HepG2 (cell line): ENCODE measurements around the gene LYST. TPM values are rescaled to one million over a fixed set of nuclear protein-coding genes. Genes with fewer than 3 reads are reported as not detected.

Experiments used
- FLYWCH1 ChIP-seq: sonication (generic); formaldehyde crosslinking; IDR thresholded peaks from 2 replicates; pipeline ENCODE4 v1.8.1; 2023; ENCODE audit warnings: mild to moderate bottlenecking, missing genetic modification reagents
- HBP1 ChIP-seq: IDR thresholded peaks from 2 replicates; pipeline ENCODE4 v1.6.1; 2016; ENCODE audit warnings: low read depth, control low read depth
- JARID2 ChIP-seq: sonication (generic); formaldehyde crosslinking; IDR thresholded peaks from 2 replicates; pipeline ENCODE4 v1.8.1; 2023; ENCODE audit warnings: missing genetic modification reagents, inconsistent platforms; ENCODE audit not compliant: insufficient replicate concordance
- KMT2A ChIP-seq: sonication (generic); formaldehyde crosslinking; IDR thresholded peaks from 2 replicates; pipeline ENCODE4 v1.4.0; 2020; ENCODE audit warnings: missing genetic modification reagents
- PRPF4 ChIP-seq: fragments of 200-400 bp; formaldehyde crosslinking; IDR thresholded peaks from 2 replicates; pipeline ENCODE4 v1.6.1; 2016; ENCODE audit warnings: low read length, low read depth; ENCODE audit not compliant: poor library complexity, severe bottlenecking
- SMC3 ChIP-seq: IDR thresholded peaks from 2 replicates; pipeline ENCODE4 v1.6.1; 2011; ENCODE audit warnings: low read length, improper control_type of control experiment
- STAT6 ChIP-seq: sonication (generic); formaldehyde crosslinking; IDR thresholded peaks from 2 replicates; pipeline ENCODE4 v1.4.0; 2020; ENCODE audit warnings: missing genetic modification reagents, mild to moderate bottlenecking, borderline replicate concordance
- ZFY ChIP-seq: sonication (generic); formaldehyde crosslinking; IDR thresholded peaks from 2 replicates; pipeline ENCODE4 v1.4.0; 2020; ENCODE audit warnings: missing genetic modification reagents
- ZNF20 ChIP-seq: sonication (generic); formaldehyde crosslinking; IDR thresholded peaks from 2 replicates; pipeline ENCODE4 v1.4.0; 2020; ENCODE audit warnings: mild to moderate bottlenecking, moderate library complexity, missing genetic modification reagents
- polyA plus RNA-seq, 8 experiments: library from polyadenylated mRNA; depleted of rRNA in 3 of 8; stranded (reverse) in 7 of 8; unstranded in 1 of 8; fragments of >200 nt; fragmentation: Illumina TruSeq in 4 of 8; extraction: Trizol in 4 of 8; gene quantifications; 2 replicates each; pipeline versions ENCODE4 v1.2.1 to v1.2.3, GENCODE V29; 2011 to 2016; ENCODE audit warnings: low read depth in 4 of 8, missing spikeins in 1 of 8, mixed read lengths in 1 of 8; ENCODE audit not compliant: insufficient read depth in 1 of 8
- total RNA-seq, 5 experiments: library from RNA; depleted of rRNA; stranded (reverse); fragments of >200 nt; fragmentation: Illumina TruSeq; extraction: Trizol; gene quantifications; 2 replicates each; pipeline ENCODE4 v1.2.3, GENCODE V29; 2016; ENCODE audit warnings: low read depth in 1 of 5
- TF ChIP-seq, protein P1 (sequence below), 2 experiments: fragments of 450-650 bp in 1 of 2; sonication (generic) in 1 of 2; formaldehyde crosslinking in 1 of 2; IDR thresholded peaks; 2 replicates each; pipeline versions ENCODE4 v1.6.1 to v1.8.0; 2016 to 2022; ENCODE audit warnings: antibody characterized with exemption in 1 of 2, mild to moderate bottlenecking in 1 of 2, missing genetic modification reagents in 1 of 2

LYST gene
- total and polyA plus RNA-seq, 2 of the 13 experiments (the other 11 are each of a cell fraction or from before 2014, with no cell fraction given): 0.91 to 2.5 TPM

GRCh38 chr1:235648407-235648907 is 218.2 kb downstream of the LYST start (continued):
- TF ChIP-seq, protein P1, sequence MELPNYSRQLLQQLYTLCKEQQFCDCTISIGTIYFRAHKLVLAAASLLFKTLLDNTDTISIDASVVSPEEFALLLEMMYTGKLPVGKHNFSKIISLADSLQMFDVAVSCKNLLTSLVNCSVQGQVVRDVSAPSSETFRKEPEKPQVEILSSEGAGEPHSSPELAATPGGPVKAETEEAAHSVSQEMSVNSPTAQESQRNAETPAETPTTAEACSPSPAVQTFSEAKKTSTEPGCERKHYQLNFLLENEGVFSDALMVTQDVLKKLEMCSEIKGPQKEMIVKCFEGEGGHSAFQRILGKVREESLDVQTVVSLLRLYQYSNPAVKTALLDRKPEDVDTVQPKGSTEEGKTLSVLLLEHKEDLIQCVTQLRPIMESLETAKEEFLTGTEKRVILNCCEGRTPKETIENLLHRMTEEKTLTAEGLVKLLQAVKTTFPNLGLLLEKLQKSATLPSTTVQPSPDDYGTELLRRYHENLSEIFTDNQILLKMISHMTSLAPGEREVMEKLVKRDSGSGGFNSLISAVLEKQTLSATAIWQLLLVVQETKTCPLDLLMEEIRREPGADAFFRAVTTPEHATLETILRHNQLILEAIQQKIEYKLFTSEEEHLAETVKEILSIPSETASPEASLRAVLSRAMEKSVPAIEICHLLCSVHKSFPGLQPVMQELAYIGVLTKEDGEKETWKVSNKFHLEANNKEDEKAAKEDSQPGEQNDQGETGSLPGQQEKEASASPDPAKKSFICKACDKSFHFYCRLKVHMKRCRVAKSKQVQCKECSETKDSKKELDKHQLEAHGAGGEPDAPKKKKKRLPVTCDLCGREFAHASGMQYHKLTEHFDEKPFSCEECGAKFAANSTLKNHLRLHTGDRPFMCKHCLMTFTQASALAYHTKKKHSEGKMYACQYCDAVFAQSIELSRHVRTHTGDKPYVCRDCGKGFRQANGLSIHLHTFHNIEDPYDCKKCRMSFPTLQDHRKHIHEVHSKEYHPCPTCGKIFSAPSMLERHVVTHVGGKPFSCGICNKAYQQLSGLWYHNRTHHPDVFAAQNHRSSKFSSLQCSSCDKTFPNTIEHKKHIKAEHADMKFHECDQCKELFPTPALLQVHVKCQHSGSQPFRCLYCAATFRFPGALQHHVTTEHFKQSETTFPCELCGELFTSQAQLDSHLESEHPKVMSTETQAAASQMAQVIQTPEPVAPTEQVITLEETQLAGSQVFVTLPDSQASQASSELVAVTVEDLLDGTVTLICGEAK (IDR thresholded peaks at IDR 0.05): no peak
- TF ChIP-seq, protein P1 (CRISPR knock-in tag; IDR thresholded peaks at IDR 0.05): no peak
- TF ChIP-seq SMC3: no peak
- TF ChIP-seq PRPF4: no peak
- TF ChIP-seq STAT6: no peak
- TF ChIP-seq JARID2: no peak
- TF ChIP-seq KMT2A: peak; percentile 23; the same call in 1 of the 2 replicates
- peak; percentile 33 for TF ChIP-seq ZFY (CRISPR knock-in tag)
- TF ChIP-seq HBP1 (CRISPR knock-in tag): no peak
- TF ChIP-seq ZNF20 (CRISPR knock-in tag): no peak
- no peak for TF ChIP-seq FLYWCH1 (CRISPR knock-in tag)
